AG09309 (cell line): Measurements from ENCODE around the gene OR13C5.

Source experiments
- DNase-seq: peaks from one replicate; pipeline ENCODE4 v3.0.0-alpha.2; 2010; ENCODE audit warnings: low read depth
- H3K4me3 ChIP-seq: 2 replicates; pipeline ENCODE4 v1.5.1; 2011; ENCODE audit warnings: mild to moderate bottlenecking, low read depth, low read length, moderate library complexity; ENCODE audit not compliant: control insufficient read depth
- CTCF ChIP-seq: IDR thresholded peaks from 2 replicates; pipeline ENCODE4 v1.5.1; 2011; ENCODE audit warnings: mild to moderate bottlenecking, low read depth, low read length, inconsistent platforms; ENCODE audit not compliant: insufficient read depth, control insufficient read depth; ENCODE audit errors: missing control alignments

Gene OR13C5

GRCh38 chr9:104575456-104575855, 23.8 kb downstream of the OR13C5 start:
- no peak overlapping the region for H3K4me3 ChIP-seq
- DNase-seq = no peak
- no peak for TF ChIP-seq CTCF

- TF ChIP-seq CTCF = no peak
- no peak overlapping the region for H3K4me3 ChIP-seq
- DNase-seq = no peak
These were observed 26.6 kb downstream of the OR13C5 start for GRCh38 chr9:104572612-104573011.

GRCh38 chr9:104568868-104569267, 30.3 kb downstream of the OR13C5 start, which contains the start of gene OR13C8:
OR13C8 (plus strand) TSS chr9:104569168; CDS start chr9:104569168, 0 bp downstream.
- TF ChIP-seq CTCF = no peak
- no peak within 1 kb of the TSS for H3K4me3 ChIP-seq
- DNase-seq = no peak

- TF ChIP-seq CTCF = no peak
- DNase-seq = no peak
- H3K4me3 ChIP-seq = no peak overlapping the region
These were observed 34.9 kb downstream of the OR13C5 start for GRCh38 chr9:104564358-104564757.

- DNase-seq = no peak
- no peak for TF ChIP-seq CTCF
- no peak overlapping the region for H3K4me3 ChIP-seq
These were observed 42.2 kb downstream of the OR13C5 start for GRCh38 chr9:104556830-104557634.

GRCh38 chr9:104555521-104555920, 43.7 kb downstream of the OR13C5 start:
- no peak for TF ChIP-seq CTCF
- DNase-seq = no peak
- H3K4me3 ChIP-seq = no peak overlapping the region

- no peak for TF ChIP-seq CTCF
- no peak overlapping the region for H3K4me3 ChIP-seq
- DNase-seq = no peak
These were observed 46.0 kb downstream of the OR13C5 start for GRCh38 chr9:104553261-104553660.
